Neuronal stem cell (in vitro differentiated cells): ENCODE measurements around the gene NUDT22.

ENCODE experiments used
- DNase-seq: peaks from one replicate; pipeline ENCODE4 v3.0.0-alpha.2; 2013; ENCODE audit warnings: low spot score
- H2AFZ ChIP-seq: one replicate; pipeline ENCODE4 v1.6.1; 2013; ENCODE audit warnings: mild to moderate bottlenecking, low read length, inconsistent platforms
- H2AK5ac ChIP-seq: 2 replicates; pipeline ENCODE4 v1.6.1; 2013; ENCODE audit warnings: low read depth, mild to moderate bottlenecking, inconsistent platforms, low read length, moderate library complexity, mixed read lengths
- H2BK120ac ChIP-seq: 2 replicates; pipeline ENCODE4 v1.6.1; 2013; ENCODE audit warnings: low read depth, mild to moderate bottlenecking, inconsistent platforms, low read length, moderate library complexity, mixed read lengths
- H2BK12ac ChIP-seq: one replicate; pipeline ENCODE4 v1.6.1; 2013; ENCODE audit warnings: low read length, inconsistent platforms
- H2BK15ac ChIP-seq: 2 replicates; pipeline ENCODE4 v1.6.1; 2013; ENCODE audit warnings: mild to moderate bottlenecking, low read length, inconsistent platforms, mixed read lengths
- H2BK5ac ChIP-seq: one replicate; pipeline ENCODE4 v1.6.1; 2013; ENCODE audit warnings: inconsistent platforms, mild to moderate bottlenecking, low read length, moderate library complexity
- H3K14ac ChIP-seq: one replicate; pipeline ENCODE4 v1.6.1; 2013; ENCODE audit warnings: low read length, inconsistent platforms
- H3K18ac ChIP-seq: 2 replicates; pipeline ENCODE4 v1.6.1; 2013; ENCODE audit warnings: low read length, inconsistent platforms
- H3K23ac ChIP-seq: 2 replicates; pipeline ENCODE4 v1.6.1; 2013; ENCODE audit warnings: low read depth, mild to moderate bottlenecking, mixed read lengths, low read length, inconsistent platforms; ENCODE audit not compliant: poor library complexity
- H3K27ac ChIP-seq: replicated peaks from 3 replicates; pipeline ENCODE4 v1.5.1; 2013; ENCODE audit warnings: low read length, inconsistent platforms
- H3K27me3 ChIP-seq, 3 experiments: 2 replicates each; pipeline ENCODE4 v1.6.1; 2013; ENCODE audit warnings: low read length in 3 of 3, mild to moderate bottlenecking in 2 of 3, inconsistent platforms in 1 of 3, low read depth in 1 of 3, mixed read lengths in 1 of 3, moderate library complexity in 1 of 3; ENCODE audit not compliant: control insufficient read depth in 3 of 3, insufficient read depth in 3 of 3
- H3K36me3 ChIP-seq, 2 donors: replicated peaks in 1 of 2; 2 replicates each; pipeline ENCODE4 v1.6.1; 2013; ENCODE audit warnings: low read length in 2 of 2; ENCODE audit not compliant: control insufficient read depth in 2 of 2, insufficient read depth in 2 of 2
- H3K4ac ChIP-seq: 2 replicates; pipeline ENCODE4 v1.6.1; 2013; ENCODE audit warnings: inconsistent platforms, mild to moderate bottlenecking, low read length, moderate library complexity
- H3K4me1 ChIP-seq, 2 donors: 1 replicate in 1 of 2; 2 replicates in 1 of 2; pipeline ENCODE4 v1.6.1; 2013; ENCODE audit warnings: low read length in 2 of 2, low read depth in 1 of 2; ENCODE audit not compliant: control insufficient read depth in 2 of 2, insufficient read depth in 1 of 2
- H3K4me2 ChIP-seq: one replicate; pipeline ENCODE4 v1.6.1; 2013; ENCODE audit warnings: mild to moderate bottlenecking, low read length, inconsistent platforms; ENCODE audit not compliant: insufficient read depth, poor library complexity, severe bottlenecking
- H3K4me3 ChIP-seq, 2 donors: 2 replicates each; pipeline ENCODE4 v1.5.1; 2013; ENCODE audit warnings: low read length in 2 of 2, mild to moderate bottlenecking in 2 of 2, inconsistent platforms in 1 of 2, moderate library complexity in 1 of 2
- H3K79me1 ChIP-seq: one replicate; pipeline ENCODE4 v1.6.1; 2013; ENCODE audit warnings: low read depth, mild to moderate bottlenecking, inconsistent platforms, low read length, moderate library complexity
- H3K9ac ChIP-seq: one replicate; pipeline ENCODE4 v1.6.1; 2013; ENCODE audit warnings: mild to moderate bottlenecking, low read depth, low read length, inconsistent platforms; ENCODE audit not compliant: poor library complexity
- H3K9me3 ChIP-seq, 2 donors: replicated peaks in 1 of 2; 2 replicates each; pipeline versions ENCODE3 to v1.6.1; 2013; ENCODE audit warnings: low read length in 2 of 2, mild to moderate bottlenecking in 2 of 2, inconsistent platforms in 1 of 2, low read depth in 1 of 2, mixed read lengths in 1 of 2, moderate library complexity in 1 of 2; ENCODE audit not compliant: control insufficient read depth in 2 of 2, insufficient read depth in 1 of 2
- H4K8ac ChIP-seq: one replicate; pipeline ENCODE4 v1.6.1; 2013; ENCODE audit warnings: low read depth, mild to moderate bottlenecking, inconsistent platforms, low read length, moderate library complexity
- H4K91ac ChIP-seq: one replicate; pipeline ENCODE4 v1.6.1; 2013; ENCODE audit warnings: low read length, low read depth, mild to moderate bottlenecking, inconsistent platforms; ENCODE audit not compliant: poor library complexity
- WGBS, 2 donors: extraction: QIAGEN DNeasy Blood & Tissue Kit; methylation state at CpG; one replicate each; pipeline ENCODE4 v1.1.7; 2013; ENCODE audit warnings: missing lambda C conversion rate in 2 of 2, mixed read lengths in 1 of 2; ENCODE audit not compliant: insufficient read length in 2 of 2, insufficient replicate concordance in 1 of 2; ENCODE audit errors: extremely low coverage in 2 of 2; 5-methylcytosine and 5-hydroxymethylcytosine counted together

Gene NUDT22

DNA sequence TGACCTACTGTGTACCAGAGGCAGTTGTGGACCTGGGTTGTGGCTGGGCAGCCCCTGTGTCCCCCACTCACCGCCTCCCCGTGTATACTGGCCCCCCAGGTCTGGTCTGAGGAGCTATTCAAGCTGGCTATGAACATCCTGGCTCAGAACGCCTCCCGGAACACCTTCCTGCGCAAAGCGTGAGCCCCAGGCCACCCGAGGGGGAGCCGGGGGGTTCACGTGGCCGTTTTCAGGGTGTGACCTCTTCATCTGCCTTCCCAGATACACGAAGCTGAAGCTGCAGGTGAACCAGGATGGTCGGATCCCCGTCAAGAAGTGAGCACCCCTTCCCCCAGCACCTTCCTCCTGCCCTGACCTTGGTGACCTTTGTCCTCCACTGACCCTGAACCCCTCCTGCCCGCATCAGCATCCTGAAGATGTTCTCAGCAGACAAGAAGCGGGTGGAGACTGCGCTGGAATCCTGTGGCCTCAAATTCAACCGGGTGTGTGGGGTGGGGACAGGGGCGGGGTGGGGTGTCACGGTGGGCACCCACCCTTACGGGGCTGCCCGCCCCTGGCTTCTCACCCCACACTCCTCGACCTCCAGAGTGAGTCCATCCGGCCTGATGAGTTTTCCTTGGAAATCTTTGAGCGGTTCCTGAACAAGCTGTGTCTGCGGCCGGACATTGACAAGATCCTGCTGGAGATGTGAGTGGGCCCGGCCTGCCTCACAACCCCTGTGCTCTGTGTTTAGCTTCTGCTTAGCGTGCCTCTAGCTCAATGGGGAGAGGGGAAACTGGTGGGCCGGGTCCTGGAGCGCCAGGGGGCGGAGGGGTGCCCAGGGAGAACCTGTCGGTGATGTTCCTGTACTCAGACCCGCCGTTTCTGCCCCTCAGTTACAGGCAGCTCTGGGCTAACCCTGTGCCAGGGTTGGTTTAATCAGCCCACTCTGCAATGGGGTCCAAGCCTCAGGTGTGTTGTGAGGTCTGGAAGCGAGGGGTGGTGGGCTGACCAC, 29.4 kb downstream of the NUDT22 start:
- H2BK12ac ChIP-seq: no peak overlapping the region
- no peak overlapping the region for H3K9ac ChIP-seq
- H3K36me3 ChIP-seq: peaks cover 29 to 59% of the 10 kb centered on the region in 2 donors

DNA sequence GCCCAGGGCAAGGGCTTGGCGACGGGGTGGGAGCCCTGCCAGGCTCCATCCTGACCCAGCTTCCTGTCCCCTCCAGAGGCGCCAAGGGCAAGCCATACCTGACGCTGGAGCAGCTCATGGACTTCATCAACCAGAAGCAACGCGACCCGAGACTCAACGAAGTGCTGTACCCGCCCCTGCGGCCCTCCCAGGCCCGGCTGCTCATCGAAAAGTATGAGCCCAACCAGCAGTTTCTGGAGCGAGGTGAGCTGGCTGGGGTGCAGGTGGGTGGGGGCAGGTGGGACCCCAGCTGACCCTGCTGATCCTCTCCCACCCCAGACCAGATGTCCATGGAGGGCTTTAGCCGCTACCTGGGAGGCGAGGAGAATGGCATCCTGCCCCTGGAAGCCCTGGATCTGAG, 30.2 kb downstream of the NUDT22 start:
- no peaks in the 10 kb centered on the region for H3K9me3 ChIP-seq
- no CpG with 5 or more reads among the region's 15 CpGs for WGBS, 2 donors
- H4K8ac ChIP-seq: no peak overlapping the region
- DNase-seq: no peak
- no peak overlapping the region for H2BK12ac ChIP-seq
- H2AFZ ChIP-seq: no peak overlapping the region
- no peak overlapping the region for H3K27ac ChIP-seq
- H3K4me1 ChIP-seq: peaks cover 2 to 6% of the 10 kb centered on the region in 2 donors
- H3K9ac ChIP-seq: no peak overlapping the region
- H2BK120ac ChIP-seq: no peak overlapping the region
- no peak overlapping the region for H2AK5ac ChIP-seq
- no peak overlapping the region for H2BK15ac ChIP-seq
- H4K91ac ChIP-seq: no peak overlapping the region
- peak overlapping the region; percentile 1 for H2BK5ac ChIP-seq
- no peak overlapping the region for H3K4me2 ChIP-seq
- H3K79me1 ChIP-seq: peaks cover 2% of the 10 kb centered on the region
- no peaks in the 10 kb centered on the region for H3K27me3 ChIP-seq
- no peak overlapping the region for H3K18ac ChIP-seq
- H3K14ac ChIP-seq: no peak overlapping the region
- H3K36me3 ChIP-seq: peaks cover 31 to 63% of the 10 kb centered on the region in 2 donors
- no peak overlapping the region for H3K4ac ChIP-seq
- H3K4me3 ChIP-seq: peak overlapping the region in 1 of 2 donors; percentile 53
- peak overlapping the region; percentile 93 for H3K23ac ChIP-seq

More for the DNA sequence above, 29.4 kb downstream of the NUDT22 start:
- H3K18ac ChIP-seq: no peak overlapping the region
- no peak overlapping the region for H3K4me3 ChIP-seq
- H2BK120ac ChIP-seq: no peak overlapping the region
- no peak overlapping the region for H3K14ac ChIP-seq
- H2BK5ac ChIP-seq: peak overlapping the region; percentile 1
- H3K4ac ChIP-seq: no peak overlapping the region
- DNase-seq: no peak
- H3K4me1 ChIP-seq: peaks cover 9 to 10% of the 10 kb centered on the region in 2 donors
- H2BK15ac ChIP-seq: no peak overlapping the region
- no peaks in the 10 kb centered on the region for H3K9me3 ChIP-seq
- no peak overlapping the region for H2AFZ ChIP-seq
- H3K27me3 ChIP-seq: no peaks in the 10 kb centered on the region
- no peaks in the 10 kb centered on the region for H3K79me1 ChIP-seq
- no peak overlapping the region for H4K91ac ChIP-seq
- H4K8ac ChIP-seq: no peak overlapping the region
- H3K23ac ChIP-seq: no peak overlapping the region
- no peak overlapping the region for H3K4me2 ChIP-seq
- no peak overlapping the region for H3K27ac ChIP-seq
- H2AK5ac ChIP-seq: no peak overlapping the region
- no CpG with 5 or more reads among the region's 35 CpGs for WGBS, 2 donors

DNA sequence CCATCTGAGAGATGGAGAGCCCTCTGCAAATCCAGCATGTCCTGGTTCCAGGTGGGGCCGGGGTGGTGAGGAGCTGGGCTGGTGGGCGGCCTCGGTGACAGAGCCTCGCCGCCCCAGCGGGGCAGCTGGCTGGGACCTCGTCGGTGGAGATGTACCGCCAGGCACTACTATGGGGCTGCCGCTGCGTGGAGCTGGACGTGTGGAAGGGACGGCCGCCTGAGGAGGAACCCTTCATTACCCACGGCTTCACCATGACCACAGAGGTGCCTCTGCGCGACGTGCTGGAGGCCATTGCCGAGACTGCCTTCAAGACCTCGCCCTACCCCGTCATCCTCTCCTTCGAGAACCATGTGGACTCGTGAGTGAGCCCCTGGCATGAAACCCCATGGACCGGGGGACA, 32.3 kb downstream of the NUDT22 start:
- Histone ChIP-seq H3K4ac (no peak overlapping the region), H4K91ac (no peak overlapping the region), H3K4me2 (no peak overlapping the region), H2BK120ac (no peak overlapping the region), H2BK15ac (no peak overlapping the region), H2BK5ac (no peak overlapping the region), H3K27me3 (no peaks in the 10 kb centered on the region), H3K79me1 (peaks cover 3% of the 10 kb centered on the region), H2BK12ac (no peak overlapping the region), H3K4me1 (peaks cover 0 to 1% of the 10 kb centered on the region in 2 donors), H2AK5ac (no peak overlapping the region), H3K18ac (no peak overlapping the region), H4K8ac (no peak overlapping the region), H3K36me3 (peaks cover 42 to 83% of the 10 kb centered on the region in 2 donors), H3K27ac (no peak overlapping the region), H3K9me3 (no peaks in the 10 kb centered on the region), H3K4me3 (peak overlapping the region in 1 of 2 donors; percentile 9), H3K9ac (no peak overlapping the region), H2AFZ (no peak overlapping the region), H3K14ac (no peak overlapping the region), H3K23ac (no peak overlapping the region)
- DNase-seq: no peak
- no CpG with 5 or more reads among the region's 24 CpGs for WGBS, 2 donors

DNA sequence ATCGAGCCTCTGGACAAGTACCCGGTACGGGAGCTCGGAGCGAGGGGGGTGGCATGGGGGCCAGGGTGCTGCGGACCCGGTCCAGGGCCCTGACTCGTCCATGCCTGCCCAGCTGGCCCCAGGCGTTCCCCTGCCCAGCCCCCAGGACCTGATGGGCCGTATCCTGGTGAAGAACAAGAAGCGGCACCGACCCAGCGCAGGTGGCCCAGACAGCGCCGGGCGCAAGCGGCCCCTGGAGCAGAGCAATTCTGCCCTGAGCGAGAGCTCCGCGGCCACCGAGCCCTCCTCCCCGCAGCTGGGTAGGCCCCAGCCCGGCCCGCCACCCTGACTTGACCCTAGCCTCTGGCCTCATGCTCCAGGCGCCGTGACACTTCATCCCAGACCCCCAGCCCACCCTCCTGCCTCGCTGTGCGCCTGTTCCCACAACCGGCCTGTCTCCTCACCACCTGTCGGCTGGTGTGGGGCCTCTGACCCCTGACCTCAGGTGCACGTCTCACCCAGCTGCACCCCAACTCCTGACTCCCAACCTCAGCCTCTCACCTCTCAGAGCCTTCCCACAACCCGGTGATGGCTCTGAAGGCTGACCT, 33.0 kb downstream of the NUDT22 start:
- WGBS, 2 donors: no CpG with 5 or more reads among the region's 32 CpGs
- Histone ChIP-seq H4K8ac (no peak overlapping the region), H3K4me1 (peaks cover 0 to 4% of the 10 kb centered on the region in 2 donors), H3K36me3 (peaks cover 43 to 87% of the 10 kb centered on the region in 2 donors), H3K4ac (no peak overlapping the region), H2BK5ac (no peak overlapping the region), H2BK120ac (peak overlapping the region; percentile 31), H2AK5ac (no peak overlapping the region), H3K27ac (no peak overlapping the region), H3K9me3 (no peaks in the 10 kb centered on the region), H3K4me2 (no peak overlapping the region), H3K9ac (peak overlapping the region; percentile 70), H2BK12ac (no peak overlapping the region), H3K79me1 (peaks cover 3% of the 10 kb centered on the region), H3K4me3 (peak overlapping the region in 1 of 2 donors; percentile 43), H2BK15ac (no peak overlapping the region), H3K23ac (no peak overlapping the region), H3K27me3 (no peaks in the 10 kb centered on the region), H2AFZ (no peak overlapping the region), H3K14ac (no peak overlapping the region), H4K91ac (no peak overlapping the region), H3K18ac (no peak overlapping the region)
- DNase-seq: no peak
